Breast epithelium (tissue), 4 donors: ENCODE data around the gene GSKIP. TPM values are rescaled to one million over a fixed set of nuclear protein-coding genes. Genes with fewer than 3 reads are reported as not detected.

Experiments
- DNase-seq, 2 donors: peaks; one replicate each; pipeline ENCODE4 v3.0.0-alpha.2; 2019; ENCODE audit warnings: low spot score in 2 of 2
- H3K27ac ChIP-seq, 2 donors: fragments of 200-600 bp; sonication (generic) in 1 of 2; one replicate each; pipeline ENCODE4 v1.5.1; 2016 to 2019; ENCODE audit warnings: mild to moderate bottlenecking in 1 of 2
- H3K27me3 ChIP-seq, 2 donors: fragments of 200-600 bp; sonication (generic) in 1 of 2; one replicate each; pipeline versions ENCODE4 v1.5.1 to v1.6.0; 2017 to 2019; ENCODE audit warnings: control low read depth in 1 of 2, mild to moderate bottlenecking in 1 of 2
- H3K36me3 ChIP-seq: fragments of 200-600 bp; one replicate; pipeline ENCODE4 v1.5.1; 2019
- H3K4me1 ChIP-seq, 2 donors: fragments of 200-600 bp; sonication (generic); one replicate each; pipeline ENCODE4 v1.5.1; 2016 to 2019; ENCODE audit warnings: control low read depth in 1 of 2
- H3K4me3 ChIP-seq, 3 donors: fragments of 200-600 bp; sonication (generic); 1 replicate in 2 of 3; 2 replicates in 1 of 3; pipeline ENCODE4 v1.5.1; 2016 to 2019; ENCODE audit warnings: mild to moderate bottlenecking in 3 of 3, moderate library complexity in 2 of 3
- H3K9me3 ChIP-seq, 2 donors: fragments of 200-600 bp; sonication (generic) in 1 of 2; one replicate each; pipeline ENCODE4 v1.5.1; 2016 to 2019; ENCODE audit warnings: control low read depth in 1 of 2
- CTCF ChIP-seq, 3 donors: fragments of 450-650 bp; IDR thresholded peaks; one replicate each; pipeline ENCODE4 v1.5.1; 2016 to 2017; ENCODE audit warnings: antibody characterized with exemption in 3 of 3, mild to moderate bottlenecking in 3 of 3, moderate library complexity in 3 of 3
- POLR2A ChIP-seq: fragments of 450-650 bp; IDR thresholded peaks from one replicate; pipeline ENCODE4 v1.6.1; 2016; ENCODE audit warnings: antibody characterized with exemption, mild to moderate bottlenecking, moderate library complexity
- POLR2AphosphoS5 ChIP-seq, 3 donors: sonication (generic); formaldehyde crosslinking; IDR thresholded peaks; one replicate each; pipeline ENCODE4 v1.6.1; 2017; ENCODE audit warnings: antibody characterized with exemption in 3 of 3
- intact Hi-C: fragments of 100-400 bp; cut with DNase I; formaldehyde crosslinking; loops from one replicate; pipeline ENCODE4 v1.15.1; 2023; ENCODE audit warnings: low total_unique reads
- total RNA-seq, 3 donors: library from RNA; depleted of rRNA; stranded (reverse); fragments of >200 nt; gene quantifications; one replicate each; pipeline ENCODE4 v1.1.0, GENCODE V29; 2016

The GSKIP gene
- total RNA-seq, 3 donors from 2014 or later: 9.8 to 23.3 (median 14.4) TPM

GRCh38 chr14:96394047-96394815, 30.9 kb downstream of the GSKIP start:
- DNase-seq: no peak
- H3K4me1 ChIP-seq: no peaks in the 10 kb centered on the region
- no peaks in the 10 kb centered on the region for H3K9me3 ChIP-seq
- no peaks in the 10 kb centered on the region for H3K36me3 ChIP-seq
- intact Hi-C loops: no loop called here
- TF ChIP-seq POLR2A (no peak), POLR2AphosphoS5 (IDR thresholded peaks at IDR 0.05) (no peak), CTCF (IDR thresholded peaks at IDR 0.05) (no peak)
- H3K4me3 ChIP-seq: no peak overlapping the region
- no peaks in the 10 kb centered on the region for H3K27me3 ChIP-seq
- H3K27ac ChIP-seq: no peak overlapping the region

GRCh38 chr14:96398432-96398831, 35.1 kb downstream of the GSKIP start:
- TF ChIP-seq CTCF (IDR thresholded peaks at IDR 0.05) (no peak), POLR2AphosphoS5 (IDR thresholded peaks at IDR 0.05) (no peak), POLR2A (no peak)
- intact Hi-C loops: no loop called here

GRCh38 chr14:96398921-96399320, 35.6 kb downstream of the GSKIP start:
- H3K27ac ChIP-seq: no peak overlapping the region
- H3K4me1 ChIP-seq: no peaks in the 10 kb centered on the region
- DNase-seq: no peak
- H3K27me3 ChIP-seq: no peaks in the 10 kb centered on the region
- H3K4me3 ChIP-seq: no peak overlapping the region
- intact Hi-C loops: no loop called here
- H3K9me3 ChIP-seq: no peaks in the 10 kb centered on the region
- TF ChIP-seq CTCF (IDR thresholded peaks at IDR 0.05): no peak
- no peak for TF ChIP-seq POLR2AphosphoS5 (IDR thresholded peaks at IDR 0.05)
- no peak for TF ChIP-seq POLR2A
- H3K36me3 ChIP-seq: no peaks in the 10 kb centered on the region

More at GRCh38 chr14:96398432-96398831, 35.1 kb downstream of the GSKIP start:
- Histone ChIP-seq H3K27ac (no peak overlapping the region), H3K4me1 (no peaks in the 10 kb centered on the region), H3K9me3 (no peaks in the 10 kb centered on the region), H3K36me3 (no peaks in the 10 kb centered on the region), H3K27me3 (no peaks in the 10 kb centered on the region), H3K4me3 (no peak overlapping the region)
- DNase-seq: no peak

GRCh38 chr14:96399405-96399804, 36.1 kb downstream of the GSKIP start:
- H3K4me3 ChIP-seq: no peak overlapping the region
- H3K36me3 ChIP-seq: no peaks in the 10 kb centered on the region
- TF ChIP-seq POLR2AphosphoS5 (IDR thresholded peaks at IDR 0.05) (no peak), CTCF (IDR thresholded peaks at IDR 0.05) (no peak), POLR2A (no peak)
- H3K27me3 ChIP-seq: no peaks in the 10 kb centered on the region
- no peaks in the 10 kb centered on the region for H3K9me3 ChIP-seq
- DNase-seq: no peak
- no peak overlapping the region for H3K27ac ChIP-seq
- no peaks in the 10 kb centered on the region for H3K4me1 ChIP-seq
- intact Hi-C loops: no loop called here

- Histone ChIP-seq H3K36me3 (no peaks in the 10 kb centered on the region), H3K9me3 (no peaks in the 10 kb centered on the region), H3K4me1 (no peaks in the 10 kb centered on the region), H3K4me3 (no peak overlapping the region), H3K27ac (no peak overlapping the region), H3K27me3 (no peaks in the 10 kb centered on the region)
- no peak for TF ChIP-seq CTCF (IDR thresholded peaks at IDR 0.05)
- TF ChIP-seq POLR2A: no peak
- no peak for TF ChIP-seq POLR2AphosphoS5 (IDR thresholded peaks at IDR 0.05)
- intact Hi-C loops: loop anchor here (2.0 kb wide), 1 partner anchor 28 kb away; no protein-coding TSS in a partner anchor
- DNase-seq: no peak
These were observed 37.2 kb downstream of the GSKIP start for GRCh38 chr14:96400495-96400894.
